Mucosa of descending colon (tissue), 3 donors: ENCODE results near the gene DOCK9. TPM values are rescaled to one million over a fixed set of nuclear protein-coding genes. Genes with fewer than 3 reads are reported as not detected.
A peak's percentile ranks its signal among the peaks of the same experiment; 100 is the strongest.

ENCODE experiments used
- ATAC-seq: fragments of 200-7000 bp; cut with Tn5 transposase; one replicate; pipeline ENCODE4 v1.9.1; 2020; ENCODE audit warnings: mild to moderate bottlenecking, moderate library complexity
- DNase-seq, 3 donors: peaks; one replicate each; pipeline ENCODE4 v3.0.0-alpha.2; 2020
- H3K36me3 ChIP-seq: fragments of 200-600 bp; one replicate; pipeline ENCODE4 v1.8.0; 2021; ENCODE audit warnings: low read depth, mild to moderate bottlenecking
- H3K4me1 ChIP-seq: fragments of 200-600 bp; one replicate; pipeline ENCODE4 v1.8.0; 2021; ENCODE audit warnings: low read depth, mild to moderate bottlenecking
- H3K4me3 ChIP-seq: fragments of 200-600 bp; one replicate; pipeline ENCODE4 v1.8.0; 2021; ENCODE audit warnings: mild to moderate bottlenecking
- H3K9me3 ChIP-seq: fragments of 200-600 bp; one replicate; pipeline ENCODE4 v1.8.0; 2021; ENCODE audit warnings: mild to moderate bottlenecking
- intact Hi-C, 2 donors: fragments of 100-400 bp; cut with DNase I in 1 of 2; cut with micrococcal nuclease in 1 of 2; formaldehyde crosslinking; loops; one replicate each; pipeline versions ENCODE4 v1.11.0 to v1.11.1; 2022; cut with DNase I, micrococcal nuclease
- long read RNA-seq, 2 donors: library from polyadenylated mRNA; unstranded; transcript quantifications; one replicate each; pipeline ENCODE4 v2.0.0, GENCODE V29; 2019 to 2021
- total RNA-seq, 3 donors: library from RNA; stranded (reverse); fragmentation: NEBNext Ultra II Directional in 2 of 3; extraction: Animal tissue kit (Norgen Biotek cat#: 25700) in 2 of 3; gene quantifications; one replicate each; pipeline versions ENCODE4 v1.2.1 to v1.2.4, GENCODE V29; 2021 to 2023
- TF ChIP-seq, protein P1 (sequence below): fragments of 200-600 bp; IDR thresholded peaks from one replicate; pipeline ENCODE4 v1.8.0; 2022; ENCODE audit warnings: antibody characterized with exemption, mild to moderate bottlenecking
- donor health status: DM: no; HTN: no; CAD: no; lungs with moderate emphysema.
- donor health status: DM: no; HTN: no; CAD: no.
- donor health status: DM: no; HTN: yes; CAD: no.

The DOCK9 gene, protein sequence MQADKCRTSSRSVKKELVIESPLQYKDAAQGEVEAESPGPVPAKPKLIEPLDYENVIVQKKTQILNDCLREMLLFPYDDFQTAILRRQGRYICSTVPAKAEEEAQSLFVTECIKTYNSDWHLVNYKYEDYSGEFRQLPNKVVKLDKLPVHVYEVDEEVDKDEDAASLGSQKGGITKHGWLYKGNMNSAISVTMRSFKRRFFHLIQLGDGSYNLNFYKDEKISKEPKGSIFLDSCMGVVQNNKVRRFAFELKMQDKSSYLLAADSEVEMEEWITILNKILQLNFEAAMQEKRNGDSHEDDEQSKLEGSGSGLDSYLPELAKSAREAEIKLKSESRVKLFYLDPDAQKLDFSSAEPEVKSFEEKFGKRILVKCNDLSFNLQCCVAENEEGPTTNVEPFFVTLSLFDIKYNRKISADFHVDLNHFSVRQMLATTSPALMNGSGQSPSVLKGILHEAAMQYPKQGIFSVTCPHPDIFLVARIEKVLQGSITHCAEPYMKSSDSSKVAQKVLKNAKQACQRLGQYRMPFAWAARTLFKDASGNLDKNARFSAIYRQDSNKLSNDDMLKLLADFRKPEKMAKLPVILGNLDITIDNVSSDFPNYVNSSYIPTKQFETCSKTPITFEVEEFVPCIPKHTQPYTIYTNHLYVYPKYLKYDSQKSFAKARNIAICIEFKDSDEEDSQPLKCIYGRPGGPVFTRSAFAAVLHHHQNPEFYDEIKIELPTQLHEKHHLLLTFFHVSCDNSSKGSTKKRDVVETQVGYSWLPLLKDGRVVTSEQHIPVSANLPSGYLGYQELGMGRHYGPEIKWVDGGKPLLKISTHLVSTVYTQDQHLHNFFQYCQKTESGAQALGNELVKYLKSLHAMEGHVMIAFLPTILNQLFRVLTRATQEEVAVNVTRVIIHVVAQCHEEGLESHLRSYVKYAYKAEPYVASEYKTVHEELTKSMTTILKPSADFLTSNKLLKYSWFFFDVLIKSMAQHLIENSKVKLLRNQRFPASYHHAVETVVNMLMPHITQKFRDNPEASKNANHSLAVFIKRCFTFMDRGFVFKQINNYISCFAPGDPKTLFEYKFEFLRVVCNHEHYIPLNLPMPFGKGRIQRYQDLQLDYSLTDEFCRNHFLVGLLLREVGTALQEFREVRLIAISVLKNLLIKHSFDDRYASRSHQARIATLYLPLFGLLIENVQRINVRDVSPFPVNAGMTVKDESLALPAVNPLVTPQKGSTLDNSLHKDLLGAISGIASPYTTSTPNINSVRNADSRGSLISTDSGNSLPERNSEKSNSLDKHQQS (N-terminal part only)
- total RNA-seq: 100 to 1,000 TPM in 1 of 3 donors, 10 to 100 TPM in 2; 52.0 to 136 (median 54.4) TPM
- long read RNA-seq, donor 1, full-length matches to known transcripts: 2 of 23 reads
- long read RNA-seq, donor 1, partial matches to known transcripts: 10 of 23 reads
- long read RNA-seq, donor 1, other reads (novel, unspliced or antisense): 11 of 23 reads
- long read RNA-seq, donor 2: 0 reads

DNA sequence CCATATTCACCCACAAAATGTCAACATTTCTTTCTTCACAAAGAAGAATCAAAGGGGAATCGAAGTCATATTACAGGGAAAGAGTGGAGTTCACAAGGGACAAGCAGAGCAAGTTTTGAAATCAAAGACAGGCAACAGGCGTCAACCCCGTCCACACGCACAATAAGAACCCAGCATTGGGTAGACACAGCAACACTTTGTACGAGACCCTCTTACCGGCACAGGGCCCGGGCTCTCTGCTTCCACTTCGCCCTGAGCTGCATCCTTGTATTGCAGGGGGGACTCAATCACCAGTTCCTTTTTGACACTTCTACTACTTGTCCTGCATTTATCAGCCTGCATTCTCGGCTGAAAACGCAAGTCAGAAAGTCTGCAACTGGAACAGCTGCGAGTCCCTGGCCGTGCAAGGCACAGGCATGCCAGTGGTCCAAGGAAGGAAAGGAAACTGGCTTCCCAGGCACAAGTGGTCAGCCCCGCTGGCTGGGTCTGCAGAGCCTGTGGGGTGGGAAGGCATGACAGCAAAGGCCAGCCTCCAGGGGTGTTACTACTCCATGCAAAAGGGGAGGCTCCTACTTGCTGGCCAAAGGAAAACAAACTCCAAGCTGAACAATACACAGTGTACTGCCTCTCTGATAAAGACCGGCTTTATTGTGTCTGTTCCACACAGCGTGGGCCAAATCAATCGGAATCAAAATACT, at the start of gene DOCK9:
Gene DOCK9 (minus strand): TSS at position 497 of the 698 bp plus-strand sequence. CDS start 155 bp downstream, at position 342.
- Histone ChIP-seq H3K4me3 (no peak within 1 kb of the TSS), H3K9me3 (no peaks in the 10 kb centered on the region), H3K36me3 (no peaks in the 10 kb centered on the region), H3K4me1 (peaks cover 18% of the 10 kb centered on the region)
- DNase-seq: peak; percentile 52 to 60 (median 53)
- intact Hi-C loops: no loop called here
- TF ChIP-seq, protein P1, sequence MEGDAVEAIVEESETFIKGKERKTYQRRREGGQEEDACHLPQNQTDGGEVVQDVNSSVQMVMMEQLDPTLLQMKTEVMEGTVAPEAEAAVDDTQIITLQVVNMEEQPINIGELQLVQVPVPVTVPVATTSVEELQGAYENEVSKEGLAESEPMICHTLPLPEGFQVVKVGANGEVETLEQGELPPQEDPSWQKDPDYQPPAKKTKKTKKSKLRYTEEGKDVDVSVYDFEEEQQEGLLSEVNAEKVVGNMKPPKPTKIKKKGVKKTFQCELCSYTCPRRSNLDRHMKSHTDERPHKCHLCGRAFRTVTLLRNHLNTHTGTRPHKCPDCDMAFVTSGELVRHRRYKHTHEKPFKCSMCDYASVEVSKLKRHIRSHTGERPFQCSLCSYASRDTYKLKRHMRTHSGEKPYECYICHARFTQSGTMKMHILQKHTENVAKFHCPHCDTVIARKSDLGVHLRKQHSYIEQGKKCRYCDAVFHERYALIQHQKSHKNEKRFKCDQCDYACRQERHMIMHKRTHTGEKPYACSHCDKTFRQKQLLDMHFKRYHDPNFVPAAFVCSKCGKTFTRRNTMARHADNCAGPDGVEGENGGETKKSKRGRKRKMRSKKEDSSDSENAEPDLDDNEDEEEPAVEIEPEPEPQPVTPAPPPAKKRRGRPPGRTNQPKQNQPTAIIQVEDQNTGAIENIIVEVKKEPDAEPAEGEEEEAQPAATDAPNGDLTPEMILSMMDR: no peak
- peak; percentile 94 for ATAC-seq

DNA sequence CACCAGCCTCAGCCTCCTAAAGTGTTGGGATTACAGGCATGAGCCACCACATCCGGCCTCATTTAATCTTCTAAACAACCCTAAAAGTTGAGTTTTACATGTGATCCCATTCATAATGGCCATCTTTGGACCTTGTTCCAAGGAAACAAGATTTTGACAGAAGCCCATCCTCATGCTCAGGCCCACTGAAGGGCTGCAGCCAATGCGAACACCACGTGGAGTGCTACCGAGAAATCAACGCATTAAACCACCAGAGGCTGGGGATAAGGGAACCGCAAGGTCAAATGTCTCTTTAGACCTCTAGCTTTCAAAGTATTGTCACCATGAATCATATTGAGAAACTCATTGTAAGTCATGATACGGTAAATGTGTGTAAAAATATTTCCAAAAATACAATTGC, 49.4 kb upstream of the DOCK9 start:
- intact Hi-C loops: no loop called here
- no peak for ATAC-seq
- no peak for DNase-seq
- peaks cover 4% of the 10 kb centered on the region for H3K9me3 ChIP-seq
- TF ChIP-seq, protein P1: no peak
- H3K4me1 ChIP-seq: no peaks in the 10 kb centered on the region
- H3K36me3 ChIP-seq: no peaks in the 10 kb centered on the region
- H3K4me3 ChIP-seq: no peak overlapping the region

DNA sequence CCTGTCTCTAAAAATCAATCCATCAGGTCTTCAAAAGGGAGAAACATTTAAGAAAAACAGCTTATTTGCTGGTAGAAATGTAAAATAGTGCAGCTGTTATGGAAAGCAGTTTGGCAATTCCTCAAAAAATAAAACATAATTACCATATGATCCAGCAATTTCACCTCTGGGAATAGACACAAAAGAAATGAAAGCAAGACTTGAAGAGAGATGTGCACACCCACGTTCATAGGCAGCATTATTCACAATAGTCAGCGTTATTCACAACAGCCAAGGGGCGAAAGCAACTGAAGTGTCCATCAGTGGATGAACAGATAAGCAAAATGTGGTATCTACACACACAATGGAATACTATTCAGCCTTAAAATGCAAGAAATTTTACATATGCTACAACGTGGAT, 45.1 kb upstream of the DOCK9 start:
- TF ChIP-seq, protein P1: no peak
- ATAC-seq (no peak), DNase-seq (no peak)
- Histone ChIP-seq H3K36me3 (no peaks in the 10 kb centered on the region), H3K4me3 (no peak overlapping the region), H3K4me1 (no peaks in the 10 kb centered on the region), H3K9me3 (no peaks in the 10 kb centered on the region)
- intact Hi-C loops: no loop called here

DNA sequence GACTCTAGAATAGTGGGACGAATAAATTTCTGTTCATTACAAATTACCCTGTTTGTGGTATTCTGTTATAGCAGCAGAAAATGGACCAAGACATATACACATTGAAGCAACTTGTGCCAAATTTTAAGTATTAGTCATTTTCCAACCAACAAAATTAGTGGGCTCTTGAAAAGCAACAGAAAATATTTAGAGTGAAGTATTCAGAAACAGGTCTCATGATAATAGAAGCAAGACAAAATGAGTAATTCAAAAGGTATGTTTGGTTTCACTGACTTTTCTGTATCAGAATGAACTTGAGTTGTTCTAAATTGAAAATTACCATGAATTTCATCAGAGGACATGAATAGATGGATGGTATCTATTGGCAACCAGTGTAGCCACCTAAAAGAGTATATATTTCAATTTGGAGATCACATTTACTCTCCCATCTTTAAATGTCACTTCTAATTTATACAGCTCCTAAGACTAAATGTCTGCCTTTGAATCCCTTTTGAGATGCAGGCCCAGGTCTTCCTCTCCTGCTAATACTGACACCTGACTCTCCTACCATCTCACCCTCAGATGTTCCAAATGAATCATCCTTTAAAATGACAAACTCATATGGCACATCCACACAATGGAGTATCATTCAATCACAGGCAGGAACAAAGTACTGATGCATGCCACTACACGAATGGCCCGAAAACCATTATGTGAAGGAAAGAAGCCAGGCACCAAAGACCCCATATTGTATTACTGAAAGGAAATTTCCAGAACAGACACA, 40.7 kb upstream of the DOCK9 start:
- DNase-seq (no peak), ATAC-seq (no peak)
- TF ChIP-seq, protein P1: no peak
- intact Hi-C loops: no loop called here
- Histone ChIP-seq H3K9me3 (no peaks in the 10 kb centered on the region), H3K4me3 (no peak overlapping the region), H3K4me1 (no peaks in the 10 kb centered on the region), H3K36me3 (no peaks in the 10 kb centered on the region)
